Suprapubic skin (tissue), 4 donors: ENCODE results near the gene COPS4.

Experiments
- CTCF ChIP-seq, 2 donors: fragments of 200-600 bp in 1 of 2; fragments of 450-650 bp in 1 of 2; sonication (generic) in 1 of 2; IDR thresholded peaks; one replicate each; pipeline ENCODE4 v1.5.1; 2016 to 2019; ENCODE audit warnings: antibody characterized with exemption in 2 of 2, mild to moderate bottlenecking in 1 of 2, moderate library complexity in 1 of 2
- EP300 ChIP-seq: sonication (generic); formaldehyde crosslinking; IDR thresholded peaks from one replicate; pipeline ENCODE4 v1.6.1; 2017; ENCODE audit warnings: antibody characterized with exemption
- POLR2A ChIP-seq, 2 donors: fragments of 450-650 bp; IDR thresholded peaks; one replicate each; pipeline ENCODE4 v1.6.1; 2017; ENCODE audit warnings: antibody characterized with exemption in 2 of 2, mild to moderate bottlenecking in 2 of 2, moderate library complexity in 2 of 2
- POLR2AphosphoS5 ChIP-seq, 3 donors: sonication (generic); formaldehyde crosslinking; IDR thresholded peaks; one replicate each; pipeline ENCODE4 v1.6.1; 2017; ENCODE audit warnings: antibody characterized with exemption in 3 of 3

- TF ChIP-seq POLR2AphosphoS5 (IDR thresholded peaks at IDR 0.05) (no peak), CTCF (IDR thresholded peaks at IDR 0.05) (no peak), EP300 (no peak), POLR2A (IDR thresholded peaks at IDR 0.05) (no peak)
Measured at GRCh38 chr4:83114576-83114975, 79.6 kb downstream of the COPS4 start, which contains the start of gene PLAC8.
